SHP77 (cell line): ENCODE data around the gene MCU.
"Not testable (repeated sequence)": the region's sequence is repeated elsewhere in the genome, so short reads cannot be mapped to it uniquely, and the experiment has no call there.

Experiments used
- DNase-seq, 2 experiments: peaks; one replicate each; lab custom pipeline; 2025; lab: John Stamatoyannopoulos, UW

MCU gene

DNA sequence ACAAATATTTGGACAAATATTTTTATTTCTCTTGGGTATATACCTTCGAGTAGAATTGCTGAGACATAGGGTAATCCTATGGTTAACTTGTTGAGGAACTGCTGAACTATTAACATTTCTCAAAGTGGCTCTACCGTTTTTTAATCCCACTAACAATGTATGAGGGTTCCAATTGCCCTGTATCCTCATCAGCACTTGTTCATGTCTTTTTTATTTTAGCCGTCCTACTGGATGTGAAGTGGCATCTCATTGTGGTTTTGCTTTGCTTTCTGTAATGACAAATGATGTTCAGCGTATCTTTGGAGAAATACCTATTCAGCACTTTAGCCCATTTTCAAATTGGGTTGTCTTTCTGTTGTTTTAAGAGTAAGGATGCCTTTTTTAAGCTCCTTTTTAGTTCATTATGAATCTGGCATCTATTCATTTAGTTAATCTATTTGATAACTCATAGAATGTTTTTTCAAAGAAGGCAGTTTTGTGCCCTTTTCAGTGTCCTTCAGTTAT lies 40.0 kb downstream of the MCU start:
- DNase-seq, result no peak

DNA sequence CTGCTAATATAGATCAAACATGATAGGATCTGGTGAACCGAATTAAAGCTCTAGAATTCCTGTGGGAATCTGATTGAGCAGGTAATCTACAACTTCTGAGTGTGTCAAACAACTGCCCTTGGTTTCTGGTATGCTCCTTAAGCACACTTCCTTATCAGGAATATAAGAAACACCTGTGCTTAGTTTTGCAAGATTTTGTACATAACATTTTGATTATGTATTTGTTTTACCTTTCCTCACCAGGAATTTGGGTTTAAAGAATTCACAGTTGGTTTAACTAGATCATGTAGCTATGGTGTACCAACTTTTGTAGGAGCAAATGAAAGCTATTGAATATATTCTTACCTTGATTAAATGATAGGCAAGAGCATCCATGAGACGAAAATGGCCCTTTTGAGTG lies 40.6 kb downstream of the MCU start:
- DNase-seq, result no peak

DNA sequence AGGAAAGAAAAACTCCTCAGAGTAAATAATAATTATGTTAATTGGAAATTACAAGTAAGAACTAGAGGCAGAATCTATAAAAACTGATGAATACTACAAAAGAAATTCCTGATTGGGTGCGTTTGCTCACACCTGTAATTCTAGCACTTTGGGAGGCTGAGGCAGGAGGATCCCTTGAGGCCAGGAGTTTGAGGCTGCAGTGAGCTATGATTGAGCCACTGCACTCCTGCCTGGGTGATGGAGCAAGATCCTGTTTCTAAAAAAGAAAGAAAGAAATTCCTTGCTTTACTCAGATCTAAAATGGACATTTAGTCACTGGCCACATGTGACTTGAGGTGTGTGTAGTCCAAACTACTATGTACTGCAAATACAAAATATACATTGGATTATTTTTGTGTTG lies 42.0 kb downstream of the MCU start:
- DNase-seq, result no peak

DNA sequence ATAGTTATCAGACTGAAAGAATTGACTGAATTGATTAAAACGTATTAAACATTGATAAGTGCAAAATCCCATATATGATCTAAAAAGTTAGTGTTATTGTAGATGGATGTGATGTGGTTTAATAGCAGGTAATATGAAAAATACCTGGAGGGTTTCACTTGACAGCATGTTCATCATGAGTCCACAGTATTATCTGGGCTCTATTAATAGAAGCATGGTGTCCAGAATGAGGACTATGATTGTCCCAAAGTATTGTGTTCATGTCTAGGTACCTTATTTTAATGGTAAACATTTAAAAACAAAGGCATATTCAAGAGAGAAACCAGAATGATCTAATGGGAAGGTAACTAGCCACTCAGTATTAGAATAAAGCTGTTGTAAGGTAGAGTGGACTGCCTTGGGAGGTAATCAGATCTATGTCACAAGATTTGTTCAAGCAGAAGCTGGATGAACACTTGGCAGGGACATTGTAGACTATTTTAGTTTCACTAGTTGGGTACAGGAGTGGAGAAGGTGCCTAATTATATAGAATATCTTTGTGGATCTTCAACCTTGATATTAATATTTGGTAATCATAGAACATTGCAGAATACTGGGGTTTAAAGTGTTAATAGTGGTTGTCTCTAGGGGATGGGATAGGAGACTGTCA lies 43.5 kb downstream of the MCU start:
- no peak for DNase-seq

DNA sequence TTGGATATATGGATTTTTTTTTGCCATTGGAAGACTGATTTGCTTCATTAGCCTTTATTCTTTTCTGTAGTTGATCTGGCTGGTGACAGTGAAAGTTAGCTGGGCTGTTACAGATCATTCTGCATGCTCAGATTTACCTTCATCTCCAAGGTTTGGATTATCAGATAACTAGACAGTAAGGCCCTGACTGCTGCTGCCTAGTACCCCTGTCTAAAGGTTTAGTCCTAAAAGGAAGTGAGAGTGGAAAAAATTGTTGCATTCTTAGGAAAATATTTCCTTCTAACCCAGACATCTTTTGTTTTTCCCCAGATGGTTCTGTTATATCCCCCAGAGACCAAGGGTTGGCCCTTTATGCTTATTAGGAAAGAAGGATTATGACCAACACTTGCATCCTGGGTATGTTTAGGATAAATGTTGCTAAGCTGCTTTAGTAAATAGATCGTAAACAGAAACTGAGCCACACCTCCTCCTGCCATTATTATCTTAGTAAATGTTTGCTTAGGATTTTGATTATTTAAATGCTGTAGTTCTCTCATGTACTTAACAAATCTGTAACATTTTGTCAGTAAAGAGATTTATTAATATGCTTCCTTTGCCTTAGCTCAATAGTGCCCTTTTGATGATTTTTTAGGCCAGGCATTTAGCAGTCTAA lies 44.4 kb downstream of the MCU start:
- no peak for DNase-seq

DNA sequence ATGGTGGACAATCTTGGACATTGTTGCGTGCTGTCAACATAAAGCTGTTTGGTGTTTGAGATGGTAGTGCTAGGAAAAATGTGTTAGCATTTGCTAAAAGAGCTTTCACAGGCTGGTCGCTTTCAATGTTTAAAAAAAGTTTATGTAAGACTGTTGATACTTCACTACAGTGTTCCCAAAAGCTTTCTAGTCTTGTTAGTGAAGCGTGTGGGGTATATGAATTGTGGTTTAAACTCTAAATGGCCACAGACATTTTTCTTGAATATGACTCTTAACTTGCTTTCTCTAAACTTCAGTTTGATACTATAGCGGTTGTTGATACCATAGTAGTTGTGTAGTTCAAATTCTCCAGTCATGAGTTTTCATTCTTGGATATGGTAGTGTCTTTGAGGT lies 44.9 kb downstream of the MCU start:
- DNase-seq, result no peak

DNA sequence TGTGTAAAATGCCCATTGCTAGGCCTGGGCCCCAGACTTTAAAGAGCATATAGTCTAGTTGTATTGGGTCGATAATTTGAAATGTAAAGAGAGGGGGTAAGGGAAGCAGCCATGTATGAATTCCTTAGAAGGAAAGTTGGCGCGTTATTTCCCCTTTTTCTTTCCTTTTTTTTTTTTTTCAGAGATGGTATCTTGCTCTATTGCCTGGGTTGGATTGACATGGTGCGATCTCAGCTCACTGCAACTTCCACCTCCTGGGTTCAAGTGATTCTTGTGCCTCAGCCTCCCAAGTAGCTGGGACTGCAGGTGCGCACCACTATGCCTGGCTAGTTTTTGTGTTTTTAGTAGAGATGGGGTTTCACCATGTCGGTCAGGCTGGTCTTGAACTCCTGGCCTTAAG lies 45.4 kb downstream of the MCU start:
- DNase-seq, result not testable (repeated sequence)

DNA sequence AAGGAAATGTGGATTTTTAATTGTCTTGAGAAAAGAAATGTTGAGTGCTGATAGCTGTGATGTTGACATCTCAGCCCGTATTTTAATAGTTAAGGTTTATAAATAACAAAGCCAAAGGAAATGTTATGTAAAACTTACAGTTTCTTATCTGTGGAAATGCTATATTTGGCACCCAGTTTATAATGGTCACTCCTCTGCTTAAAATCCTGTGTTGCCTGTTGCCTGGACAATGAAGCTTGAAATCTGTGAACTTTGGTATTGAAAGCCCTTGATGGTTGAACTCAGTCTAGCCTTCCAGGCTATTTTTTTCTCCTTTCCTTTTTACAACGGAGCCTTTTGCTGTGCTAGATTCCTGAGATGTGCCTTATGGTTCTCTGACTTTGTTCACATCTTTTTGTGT lies 46.5 kb downstream of the MCU start:
- no peak for DNase-seq

DNA sequence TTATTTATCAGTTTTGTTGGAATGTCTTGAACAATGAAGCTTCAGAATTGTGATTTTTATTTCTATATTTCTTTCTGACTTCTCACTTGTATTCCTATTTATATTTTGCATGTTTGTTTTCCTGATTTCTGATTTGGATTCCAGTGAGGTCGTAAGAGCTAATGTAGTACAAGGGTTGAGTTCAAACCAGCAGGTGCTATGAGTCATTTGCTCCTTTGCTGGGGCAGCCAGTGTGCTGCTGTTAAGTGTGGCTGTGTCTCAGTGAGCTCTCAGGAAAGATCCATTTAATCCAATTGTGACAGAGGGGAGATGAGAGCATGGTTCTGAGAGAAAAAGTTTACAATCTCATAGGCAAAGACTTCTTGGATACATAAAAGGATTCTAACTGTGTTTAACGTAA lies 48.6 kb downstream of the MCU start:
- peak; percentile 10 to 11 for DNase-seq

DNA sequence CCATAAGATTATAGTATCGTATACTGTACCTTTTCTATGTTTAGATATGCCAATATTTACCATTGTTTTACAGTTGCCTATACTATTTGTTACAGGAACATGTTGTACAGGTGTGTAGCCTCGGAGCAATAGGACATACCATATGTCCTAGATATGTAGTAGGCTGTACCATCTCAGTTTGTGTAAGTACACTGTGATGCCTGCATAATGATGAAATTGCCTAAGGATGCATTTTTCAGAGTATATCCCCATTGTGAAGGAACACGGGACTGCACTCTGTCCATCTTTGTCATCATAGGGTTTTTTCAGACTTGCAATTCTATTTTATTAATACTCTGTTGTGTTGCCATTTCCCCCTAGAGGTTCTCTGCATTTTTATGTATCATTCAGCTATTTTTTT lies 50.1 kb downstream of the MCU start:
- no peak for DNase-seq

DNA sequence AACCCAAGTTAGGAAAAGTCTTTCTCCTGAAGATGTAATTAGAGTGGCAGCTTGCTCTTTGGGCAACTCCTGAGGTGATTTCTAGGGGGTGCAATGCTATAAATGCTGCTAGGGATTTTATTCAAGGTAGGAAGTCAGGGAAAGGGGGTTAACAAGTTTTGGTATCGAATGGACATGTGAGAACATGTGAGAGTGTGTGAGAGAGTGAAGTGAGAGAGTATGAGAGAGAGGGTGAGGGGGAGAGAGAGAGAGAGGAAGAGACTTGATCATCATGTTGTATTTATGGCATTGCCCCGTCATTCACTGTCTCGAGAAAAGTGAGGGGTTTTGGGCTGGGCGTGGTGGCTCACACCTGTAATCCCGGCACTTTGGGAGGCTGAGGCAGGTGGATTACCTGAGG lies 50.9 kb downstream of the MCU start:
- no peak for DNase-seq

DNA sequence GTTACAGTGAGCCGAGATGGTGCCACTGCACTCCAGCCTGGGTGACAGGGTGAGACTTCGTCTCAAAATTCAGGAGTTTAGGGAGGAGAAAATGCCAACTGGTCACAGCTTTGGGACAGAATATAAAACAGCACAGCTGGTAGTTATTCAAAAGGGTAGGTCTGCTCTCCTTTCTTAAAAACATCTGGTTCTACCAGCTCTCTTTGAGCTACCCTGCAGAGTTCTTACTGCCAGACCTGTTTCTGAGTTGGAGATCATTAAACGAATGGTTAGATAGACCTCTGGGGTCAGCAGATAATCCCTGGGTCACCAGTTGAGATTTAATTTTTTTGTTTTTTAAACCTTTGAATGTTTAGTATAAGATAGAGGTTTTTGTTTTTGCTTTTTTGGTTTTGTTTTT lies 52.6 kb downstream of the MCU start:
- no peak for DNase-seq

DNA sequence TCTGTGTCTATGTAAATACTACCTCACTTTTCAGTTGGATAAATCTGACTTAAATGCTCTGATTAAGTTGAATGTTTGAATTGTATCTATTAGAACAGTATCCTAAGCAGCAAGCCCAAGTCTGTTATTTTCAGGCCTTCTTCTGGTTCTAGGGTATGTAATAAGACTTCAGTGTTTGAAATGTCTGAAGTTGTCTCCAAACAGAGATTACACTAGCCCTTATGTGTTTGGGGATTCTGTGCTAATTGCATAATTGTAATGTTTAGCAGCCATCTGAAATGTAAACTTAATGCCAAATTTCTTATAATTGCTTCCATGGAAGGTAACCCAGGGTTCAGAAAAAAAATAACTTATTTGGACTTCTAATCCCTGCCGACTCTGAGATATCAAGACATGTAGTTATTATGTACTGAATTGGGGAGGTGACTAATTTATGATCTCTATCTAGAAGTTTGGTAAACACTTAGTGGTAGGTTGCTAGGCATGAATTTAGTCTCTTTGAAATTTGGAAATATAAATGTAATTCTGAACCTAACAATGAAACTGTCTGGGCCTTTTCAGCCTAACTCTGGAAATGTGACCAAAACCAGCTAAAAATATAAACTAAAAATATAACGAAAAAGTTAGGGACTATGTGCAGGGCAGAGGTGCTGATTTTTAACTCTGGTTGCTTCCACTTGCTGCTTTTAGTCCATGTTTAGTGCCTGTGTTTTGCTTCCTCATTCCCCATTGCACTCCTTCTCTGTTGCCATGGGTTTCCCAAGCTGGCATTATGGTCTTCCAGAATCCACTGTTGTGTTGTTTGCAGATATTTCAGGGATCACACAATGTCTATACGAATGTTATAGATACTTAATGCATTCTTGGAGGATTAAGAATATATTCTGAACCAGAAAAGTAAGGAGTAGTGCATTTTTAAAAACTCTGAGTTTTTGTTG lies 54.8 kb downstream of the MCU start:
- no peak for DNase-seq

DNA sequence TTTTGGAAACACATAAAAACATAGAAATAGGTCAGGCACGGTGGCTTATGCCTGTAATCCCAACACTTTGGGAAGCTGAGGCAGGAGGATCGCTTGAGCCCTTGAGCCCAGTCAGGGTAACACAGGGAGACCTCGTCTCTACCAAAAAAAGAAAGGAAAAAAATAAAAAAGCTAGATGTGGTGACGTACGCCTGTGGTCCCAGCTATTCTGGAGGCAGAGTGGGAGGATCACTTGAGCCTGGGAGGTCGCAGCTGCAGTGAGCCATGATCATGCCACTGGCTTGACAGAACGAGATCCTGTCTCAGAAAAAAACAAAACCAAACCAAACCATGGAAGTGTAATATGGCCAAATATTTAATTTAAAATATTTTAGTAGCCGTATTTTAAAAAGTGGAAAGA lies 55.6 kb downstream of the MCU start:
- DNase-seq, result no peak

DNA sequence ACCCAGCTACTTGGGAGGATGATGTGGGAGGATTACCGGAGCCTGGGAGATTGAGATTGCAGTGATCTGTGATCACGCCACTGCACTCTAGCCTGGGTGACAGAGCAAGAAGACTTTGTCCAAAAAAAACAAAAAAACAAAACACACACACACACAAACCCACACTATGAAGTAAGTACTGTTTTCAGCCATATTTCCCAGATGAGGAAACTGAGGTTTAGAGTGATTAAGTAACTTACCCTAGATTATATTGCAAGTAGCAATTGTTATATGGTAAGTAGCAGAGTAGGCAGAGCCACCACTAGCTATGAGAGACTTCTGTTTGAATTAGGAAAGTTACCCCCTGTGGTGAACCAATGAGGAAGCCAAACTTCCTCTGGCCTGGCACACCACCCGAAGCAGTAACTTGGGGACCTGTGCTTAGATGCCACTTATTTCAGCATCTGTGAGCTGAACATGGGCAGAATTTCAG lies 61.9 kb downstream of the MCU start:
- DNase-seq, result no peak

DNA sequence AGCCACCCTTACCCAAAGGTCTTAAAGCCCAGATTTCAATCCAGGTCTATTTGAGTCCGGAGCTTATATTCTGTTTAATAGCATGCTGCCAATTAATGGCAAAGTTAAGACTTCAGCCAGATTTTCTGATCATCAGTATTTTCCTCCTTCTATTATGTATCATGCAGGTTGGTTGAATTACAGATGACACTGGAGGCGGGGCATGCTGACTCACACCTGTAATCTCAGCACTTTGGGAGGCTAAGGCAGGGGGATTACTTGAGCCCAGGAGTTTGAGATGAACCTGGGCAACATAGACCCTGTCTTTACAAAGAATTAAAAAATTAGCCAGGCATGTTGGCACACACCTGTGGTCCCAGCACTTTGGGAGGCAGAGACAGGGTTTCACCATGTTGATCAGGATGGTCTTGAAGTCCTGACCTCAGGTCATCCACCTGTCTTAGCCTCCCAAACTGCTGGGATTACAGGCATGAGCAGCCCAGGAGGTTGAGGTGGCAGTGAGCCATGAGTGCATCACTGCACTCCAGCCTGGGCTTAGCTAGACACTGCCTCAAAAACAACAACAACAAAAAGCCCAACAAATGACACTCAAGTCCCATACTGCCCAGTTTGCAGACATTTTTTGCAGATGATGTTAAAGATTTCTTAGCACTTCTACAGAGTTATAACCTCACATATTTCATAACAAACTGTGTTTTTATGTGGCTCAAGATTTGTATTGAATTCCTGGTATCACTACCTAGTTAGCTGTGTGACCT lies 62.5 kb downstream of the MCU start:
- DNase-seq, result no peak

DNA sequence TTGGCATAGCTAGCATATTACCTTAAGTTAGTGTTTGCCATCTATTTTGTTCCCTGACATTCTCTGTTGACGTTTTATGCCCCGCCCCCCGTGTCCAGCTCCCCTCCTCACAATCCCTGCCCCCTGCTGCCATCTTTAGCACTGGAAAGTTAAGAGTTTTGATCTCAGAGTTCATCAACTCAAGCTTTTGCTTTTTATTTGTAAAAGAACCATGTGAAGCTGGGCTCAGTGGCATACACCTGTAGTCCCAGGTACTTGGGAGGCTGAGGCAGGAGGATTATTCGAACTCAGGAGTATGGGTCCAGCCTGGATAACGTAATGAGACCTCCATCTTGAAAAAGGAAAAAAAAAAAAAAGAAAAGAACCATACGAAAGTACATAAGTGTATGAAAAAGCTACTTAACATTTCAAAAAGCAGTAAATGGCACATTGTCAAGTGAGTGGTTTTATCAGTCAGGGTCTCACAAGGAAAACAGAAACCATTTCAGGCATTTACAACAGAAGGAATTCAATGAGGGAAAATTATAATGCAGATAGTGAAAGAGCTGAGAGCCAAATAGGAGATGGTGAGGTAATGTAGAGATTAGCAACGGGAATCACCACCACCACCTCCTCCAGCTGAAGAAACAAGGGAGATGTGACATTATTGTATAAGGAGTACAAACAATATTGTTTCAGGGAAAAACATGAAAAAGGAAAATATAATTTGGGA lies 64.9 kb downstream of the MCU start:
- DNase-seq, result no peak

DNA sequence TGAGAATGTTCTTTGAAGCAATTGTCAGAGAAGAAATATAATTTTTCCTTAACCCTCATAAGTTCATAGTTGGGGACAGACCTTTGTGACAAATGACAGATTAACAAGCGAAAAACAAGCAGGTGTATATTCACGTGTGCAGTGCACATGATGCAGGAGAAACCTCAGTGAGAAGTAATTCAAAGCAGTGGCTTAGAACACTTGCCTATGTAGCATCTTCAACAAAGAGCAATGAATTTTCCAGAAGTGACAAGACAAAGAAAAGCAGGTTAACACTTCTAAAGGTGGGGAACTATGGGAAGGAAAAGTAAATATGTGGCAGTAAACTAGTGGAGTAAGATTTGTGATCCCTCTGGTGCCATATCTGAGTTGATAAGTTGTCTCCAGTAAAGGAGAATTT lies 65.8 kb downstream of the MCU start:
- DNase-seq, result no peak

DNA sequence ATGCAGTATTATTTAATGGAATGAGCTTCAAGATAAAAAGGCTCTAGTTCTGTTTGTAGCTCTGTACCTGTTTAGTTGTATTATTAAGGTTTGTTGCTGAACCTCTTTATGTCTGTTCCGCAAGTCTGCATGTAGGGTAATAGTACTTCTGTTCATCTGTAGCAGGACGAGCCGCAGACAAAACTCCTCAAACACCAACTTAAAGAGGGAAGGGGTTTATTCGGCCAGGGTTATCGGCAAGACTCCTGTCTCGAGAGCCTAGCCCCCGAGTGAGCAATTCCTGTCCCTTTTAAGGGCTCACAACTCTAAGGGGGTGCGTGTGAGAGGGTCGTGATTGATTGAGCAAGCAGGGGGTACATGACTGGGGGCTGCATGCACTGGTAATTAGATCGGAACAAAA lies 67.0 kb downstream of the MCU start:
- not testable (repeated sequence) for DNase-seq

DNA sequence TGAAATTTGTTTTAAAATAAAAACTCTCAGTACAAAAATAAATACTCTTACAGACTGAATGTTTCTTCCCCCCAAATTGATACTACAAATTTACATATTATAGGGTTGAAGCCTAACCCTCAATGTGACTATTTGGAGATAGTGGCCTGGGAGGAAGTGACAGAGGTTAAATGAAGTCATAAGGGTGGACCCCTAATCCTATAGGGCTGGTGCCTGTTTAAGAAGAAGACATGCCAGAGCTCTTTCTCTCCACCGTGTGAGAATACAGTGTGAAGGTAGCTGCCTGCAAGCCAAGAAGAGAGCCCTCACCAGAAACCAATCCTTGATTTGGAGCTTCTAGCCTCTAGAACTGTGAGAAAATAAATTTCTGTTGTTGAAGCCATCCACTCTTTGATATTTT lies 67.6 kb downstream of the MCU start:
- no peak for DNase-seq

DNA sequence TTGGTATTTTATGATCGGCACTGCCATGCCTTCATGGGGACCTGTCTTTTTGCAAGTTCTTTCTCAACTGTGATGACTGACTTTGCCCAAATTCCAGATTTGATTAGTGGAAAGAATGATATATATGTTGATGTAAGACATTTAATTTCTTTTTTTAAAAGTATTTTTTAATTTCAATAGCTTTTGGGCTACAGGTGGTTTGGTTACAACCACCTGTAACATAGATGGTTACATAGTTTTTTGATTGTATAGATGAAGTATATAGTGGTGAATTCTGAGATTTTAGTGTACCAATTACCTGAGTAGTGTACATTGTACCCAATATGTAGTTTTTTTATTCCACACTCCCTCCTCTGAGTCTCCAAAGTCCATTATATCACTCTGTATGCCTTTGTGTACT lies 69.6 kb downstream of the MCU start:
- no peak for DNase-seq
